ENCODE measurements around the gene STEAP3.
"Not testable (repeated sequence)": the region's sequence is repeated elsewhere in the genome, so short reads cannot be mapped to it uniquely, and the experiment has no call there.

The STEAP3 gene

DNA sequence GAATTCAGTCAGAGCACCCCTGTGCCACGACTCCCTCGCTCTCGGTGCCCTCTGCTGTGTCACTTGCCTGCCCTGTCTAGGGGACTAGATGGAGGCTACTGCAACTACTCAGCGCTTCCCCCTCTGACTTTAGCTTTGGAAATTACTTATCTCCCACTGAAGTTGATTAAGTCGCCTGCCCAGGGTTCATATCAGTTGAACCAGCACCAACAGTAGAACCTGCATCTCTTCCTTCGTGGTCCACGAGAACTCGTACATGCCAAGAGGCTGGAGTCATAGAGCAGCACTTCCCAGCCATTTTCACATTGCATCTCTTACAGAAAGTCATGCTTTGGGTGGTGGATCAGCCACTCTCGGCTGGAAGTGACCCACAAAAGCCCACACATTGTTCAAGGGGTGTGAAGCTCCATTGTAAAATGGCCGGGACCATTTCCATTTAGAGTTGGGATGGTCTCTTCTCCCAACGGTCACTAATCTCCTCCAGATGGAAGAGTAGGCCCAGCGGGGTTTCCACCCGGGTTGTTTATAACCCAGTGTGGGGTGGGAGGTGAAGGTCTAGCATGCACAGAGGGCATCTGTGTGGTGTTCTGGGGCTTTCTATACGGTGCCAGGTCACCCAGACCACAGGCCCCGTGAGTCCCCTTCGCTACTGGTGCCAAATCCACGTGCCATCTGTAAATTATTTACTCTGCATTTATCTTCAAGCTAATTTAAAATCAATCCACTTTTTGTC lies 38.0 kb downstream of the STEAP3 start:
- DNase-seq (ENCODE audit: low read depth in 2 of 2), result no peak

GRCh38 chr2:119263025-119263424 lies 39.4 kb downstream of the STEAP3 start:
- no peak for DNase-seq (ENCODE audit: low read depth in 2 of 2)

DNA sequence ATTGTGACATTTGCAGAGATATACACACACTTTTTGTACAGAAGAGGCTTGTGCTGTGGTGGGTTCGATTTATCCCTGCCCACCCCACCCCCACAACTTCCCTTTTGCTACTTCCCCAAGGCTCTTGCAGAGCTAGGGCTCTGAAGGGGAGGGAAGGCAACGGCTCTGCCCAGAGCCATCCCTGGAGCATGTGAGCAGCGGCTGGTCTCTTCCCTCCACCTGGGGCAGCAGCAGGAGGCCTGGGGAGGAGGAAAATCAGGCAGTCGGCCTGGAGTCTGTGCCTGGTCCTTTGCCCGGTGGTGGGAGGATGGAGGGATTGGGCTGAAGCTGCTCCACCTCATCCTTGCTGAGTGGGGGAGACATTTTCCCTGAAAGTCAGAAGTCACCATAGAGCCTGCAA lies 40.0 kb downstream of the STEAP3 start:
- no peak for DNase-seq (ENCODE audit: low read depth in 2 of 2)

GRCh38 chr2:119264781-119265692 lies 41.4 kb downstream of the STEAP3 start:
- DNase-seq (ENCODE audit: low read depth in 2 of 2), result peak; percentile 16 to 24

- DNase-seq (ENCODE audit: low read depth in 2 of 2), result no peak
Measured at GRCh38 chr2:119265693-119266066, 42.0 kb downstream of the STEAP3 start.

DNA sequence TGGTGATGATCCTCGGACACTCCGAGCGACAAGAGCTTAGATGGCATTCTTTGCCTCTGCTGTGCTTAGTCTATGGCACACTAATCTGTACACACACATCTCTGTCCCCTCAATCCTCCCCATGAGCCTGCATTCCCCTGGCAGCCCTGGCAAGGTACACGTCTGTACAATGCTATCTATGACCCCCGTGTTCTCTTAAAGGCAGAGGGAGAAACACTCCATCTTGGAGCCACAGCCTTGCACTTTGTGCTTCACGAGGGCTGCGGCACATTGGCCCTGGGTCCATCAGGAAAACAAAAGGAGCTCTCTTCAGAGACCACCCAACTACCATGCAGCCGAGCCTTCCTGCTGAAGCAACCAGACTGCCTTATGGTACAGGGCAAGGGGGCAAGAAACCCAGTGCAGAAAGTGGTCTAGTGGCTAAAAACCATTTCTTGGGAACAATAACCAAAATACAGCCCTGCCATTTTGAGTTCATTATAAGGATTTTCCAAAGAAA lies 42.5 kb downstream of the STEAP3 start:
- DNase-seq (ENCODE audit: low read depth in 2 of 2), result no peak

DNA sequence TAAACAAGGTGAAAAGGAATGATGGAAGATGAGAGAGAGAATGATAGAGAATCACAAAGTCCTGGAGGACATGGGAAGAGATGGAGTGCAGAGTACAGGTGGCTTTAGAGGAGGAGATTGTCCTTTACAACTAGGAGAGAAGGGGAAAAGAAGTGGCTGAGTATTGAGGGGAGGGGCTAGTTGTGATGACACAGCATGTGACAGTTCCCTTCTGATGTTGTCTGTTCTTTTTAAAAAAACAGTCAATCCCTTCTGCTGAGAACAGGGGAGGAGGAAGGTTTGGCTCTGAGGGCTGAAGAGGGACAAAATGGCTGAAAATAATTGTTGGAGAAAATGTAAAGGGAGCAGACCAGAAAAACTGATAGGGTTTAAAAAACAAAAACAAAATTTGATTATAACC lies 44.0 kb downstream of the STEAP3 start:
- no peak for DNase-seq (ENCODE audit: low read depth in 2 of 2)

DNA sequence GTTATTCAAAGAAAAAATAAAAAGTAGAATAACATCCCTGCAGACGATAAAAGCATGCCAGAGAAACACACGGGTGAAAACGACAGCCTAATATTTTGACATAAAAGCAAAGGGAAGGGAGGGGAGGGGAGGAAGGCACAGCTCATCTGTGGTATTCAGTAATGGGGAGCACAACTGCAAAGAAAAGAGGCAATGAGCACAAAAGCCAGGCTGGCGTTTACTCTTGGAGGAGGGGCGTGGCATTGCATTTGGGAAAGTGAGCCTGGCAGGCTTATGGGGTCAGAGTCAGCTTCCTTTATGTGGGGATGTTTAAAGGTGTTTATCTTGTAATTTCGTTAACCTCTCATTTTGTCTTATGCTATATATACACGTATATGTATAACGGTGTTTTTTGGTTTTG lies 53.2 kb downstream of the STEAP3 start:
- DNase-seq (ENCODE audit: low read depth in 2 of 2), result no peak

DNA sequence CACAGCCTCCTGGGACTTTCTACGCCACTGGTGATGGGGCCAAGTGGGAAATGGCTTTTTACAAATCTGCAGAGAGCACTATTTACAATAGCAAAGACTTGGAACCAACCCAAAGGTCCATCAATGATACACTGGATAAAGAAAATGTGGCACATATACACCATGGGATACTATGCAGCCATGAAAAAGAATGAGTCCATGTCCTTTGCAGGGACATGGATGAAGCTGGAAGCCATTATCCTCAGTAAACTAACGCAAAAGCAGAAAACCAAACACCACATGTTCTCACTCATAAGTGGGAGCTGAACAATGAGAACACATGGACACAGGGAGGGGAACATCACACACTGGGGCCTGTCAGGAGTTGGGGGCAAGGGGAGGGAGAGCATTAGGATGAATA lies 54.8 kb downstream of the STEAP3 start:
- DNase-seq (ENCODE audit: low read depth in 2 of 2), result not testable (repeated sequence)

- DNase-seq (ENCODE audit: low read depth in 2 of 2), result no peak
Measured at GRCh38 chr2:119278946-119279345, 55.3 kb downstream of the STEAP3 start.

DNA sequence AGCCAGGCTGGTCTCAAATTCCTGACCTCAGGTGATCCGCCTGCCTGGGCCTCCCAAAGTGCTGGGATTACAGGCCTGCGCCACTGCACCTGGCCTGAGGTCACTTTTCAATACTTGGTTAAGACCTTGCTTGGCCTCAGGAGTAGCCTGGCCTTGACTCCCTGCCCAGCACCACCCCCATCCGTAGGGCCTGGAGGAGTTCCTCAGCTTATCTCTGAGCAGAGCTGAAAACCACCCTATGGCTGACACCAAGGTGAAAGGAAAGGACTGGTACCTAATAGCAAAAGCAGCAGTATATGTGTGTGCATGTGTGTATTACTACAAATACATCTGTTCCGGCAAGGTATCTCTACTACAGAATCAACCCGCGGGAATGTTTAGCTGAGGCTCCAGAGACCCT lies 56.0 kb downstream of the STEAP3 start:
- no peak for DNase-seq (ENCODE audit: low read depth in 2 of 2)

DNA sequence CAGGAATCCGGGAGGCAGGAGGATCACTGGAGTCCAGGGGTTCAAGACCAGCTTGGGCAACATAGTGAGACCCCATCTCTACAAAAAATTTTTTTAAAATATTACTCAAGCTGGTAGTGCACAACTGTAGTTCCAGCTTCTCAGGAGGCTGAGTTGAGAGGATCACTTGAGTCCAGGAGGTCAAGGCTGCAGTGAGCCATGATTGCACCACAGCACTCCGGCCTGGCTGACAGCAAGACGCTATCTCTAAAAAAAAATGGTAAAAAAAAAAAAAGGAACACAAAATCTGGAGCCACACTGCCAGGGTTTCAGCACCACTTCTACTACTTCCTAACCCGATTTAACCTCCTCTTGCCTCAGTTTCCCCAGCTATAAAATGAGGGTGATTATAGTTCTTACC lies 57.0 kb downstream of the STEAP3 start:
- no peak for DNase-seq (ENCODE audit: low read depth in 2 of 2)

DNA sequence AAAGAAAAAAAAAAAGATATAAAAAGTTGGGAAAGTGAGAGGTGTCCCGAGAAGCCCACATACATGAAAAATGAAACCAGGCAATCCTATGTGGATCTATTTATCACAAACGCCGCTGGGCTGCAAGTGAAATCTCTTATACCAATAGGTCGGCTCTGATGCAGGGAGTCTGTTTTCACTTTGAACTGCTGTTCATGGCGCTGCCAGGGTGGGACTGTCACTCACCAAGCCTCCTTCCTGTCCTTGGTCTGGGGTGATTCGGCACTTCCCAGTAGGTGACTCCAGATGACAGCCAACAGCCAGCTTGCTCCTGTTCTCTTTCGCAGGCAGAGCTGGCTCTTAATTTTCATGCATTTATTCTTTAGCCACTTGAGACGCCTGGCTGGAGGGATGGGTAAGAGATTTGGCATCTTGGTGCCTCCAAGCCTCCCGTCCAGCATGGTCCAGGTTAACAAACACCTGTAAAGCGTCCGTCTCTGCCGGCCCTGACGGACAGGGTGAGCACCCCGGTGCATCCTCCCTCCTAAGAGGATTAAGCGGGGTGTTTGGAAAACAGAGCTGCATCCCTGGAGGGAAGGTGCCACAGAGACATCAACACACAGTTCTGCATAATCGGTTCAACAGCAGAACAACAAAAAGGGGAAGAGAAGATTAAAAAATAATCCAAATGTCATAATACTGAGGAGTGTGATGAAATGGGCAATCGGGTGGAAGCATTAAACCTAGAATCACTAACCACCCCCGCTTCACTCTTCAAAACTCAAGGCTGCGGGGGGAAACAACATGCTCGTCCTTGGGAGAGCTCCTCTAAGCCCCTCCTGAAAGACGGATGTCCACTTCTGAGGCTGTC lies 58.7 kb downstream of the STEAP3 start:
- no peak for DNase-seq (ENCODE audit: low read depth in 2 of 2)

DNA sequence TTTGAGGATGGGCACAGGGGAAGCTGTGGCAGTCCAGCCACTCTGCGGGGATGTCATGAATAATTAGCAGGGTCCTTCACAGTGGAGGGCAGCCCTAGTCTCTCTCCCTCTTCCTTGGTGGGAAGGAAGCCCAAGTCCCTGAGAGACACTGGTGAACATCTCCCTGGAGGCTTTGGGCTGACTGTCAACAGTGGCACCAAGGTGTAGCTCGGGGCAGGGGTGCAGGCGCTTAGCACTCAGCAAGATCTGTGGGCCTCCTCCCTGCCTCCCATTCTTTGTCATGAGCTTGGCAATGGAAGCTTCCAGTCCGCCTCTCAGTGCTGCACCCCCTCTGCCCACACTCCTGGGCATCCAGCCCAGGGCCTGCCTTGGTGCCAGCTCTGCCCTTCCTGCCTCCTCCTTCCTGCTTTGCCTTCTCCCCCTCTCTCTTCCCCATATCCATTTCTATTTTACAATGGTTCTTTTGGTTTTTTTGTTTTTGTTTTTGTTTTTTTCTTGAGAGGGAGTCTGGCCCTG lies 59.4 kb downstream of the STEAP3 start:
- DNase-seq (ENCODE audit: low read depth in 2 of 2), result no peak

GRCh38 chr2:119283873-119284331 lies 60.3 kb downstream of the STEAP3 start:
- no peak for DNase-seq (ENCODE audit: low read depth in 2 of 2)

GRCh38 chr2:119286661-119287060 lies 63.0 kb downstream of the STEAP3 start:
- DNase-seq (ENCODE audit: low read depth in 2 of 2), result no peak

GRCh38 chr2:119288576-119288975 lies 64.9 kb downstream of the STEAP3 start:
- DNase-seq (ENCODE audit: low read depth in 2 of 2), result no peak

DNA sequence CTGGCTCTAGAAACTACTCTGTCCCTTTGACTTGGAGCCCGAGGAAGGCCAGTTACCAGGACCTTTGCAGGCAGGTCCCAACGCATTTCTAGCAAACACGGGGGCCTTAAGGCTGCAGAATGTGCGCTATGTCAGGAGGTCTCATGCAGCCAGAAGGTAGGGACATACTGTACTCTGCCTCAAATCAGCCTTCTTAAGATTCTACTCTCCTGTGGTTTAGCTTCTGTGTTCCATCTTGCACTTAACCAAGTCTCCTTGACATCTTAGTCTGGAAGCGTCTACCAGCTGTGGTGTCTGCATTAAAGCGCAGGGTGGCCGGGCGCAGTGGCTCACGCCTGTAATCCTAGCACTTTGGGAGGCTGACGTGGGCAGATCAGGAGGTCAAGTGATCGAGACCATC lies 65.5 kb downstream of the STEAP3 start:
- no peak for DNase-seq (ENCODE audit: low read depth in 2 of 2)

DNA sequence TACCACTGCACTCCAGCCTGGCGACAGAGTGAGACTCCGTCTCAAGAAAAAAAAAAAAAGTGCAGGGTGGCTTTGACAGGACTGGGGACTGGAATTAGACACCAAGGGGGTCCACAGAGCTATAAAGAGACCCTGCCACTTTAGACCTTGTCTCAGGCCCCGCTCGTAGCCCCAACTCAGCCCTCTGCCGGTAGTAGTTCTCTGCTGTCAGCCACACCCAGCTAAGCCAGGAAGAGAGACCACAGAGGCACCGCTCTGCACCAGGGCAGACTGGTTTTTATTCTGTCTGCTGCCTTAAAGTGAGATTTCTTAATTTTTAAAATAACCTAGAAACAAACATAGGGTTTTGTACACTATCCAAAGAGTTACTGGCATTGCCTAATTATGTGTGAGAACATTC lies 66.0 kb downstream of the STEAP3 start:
- no peak for DNase-seq (ENCODE audit: low read depth in 2 of 2)

DNA sequence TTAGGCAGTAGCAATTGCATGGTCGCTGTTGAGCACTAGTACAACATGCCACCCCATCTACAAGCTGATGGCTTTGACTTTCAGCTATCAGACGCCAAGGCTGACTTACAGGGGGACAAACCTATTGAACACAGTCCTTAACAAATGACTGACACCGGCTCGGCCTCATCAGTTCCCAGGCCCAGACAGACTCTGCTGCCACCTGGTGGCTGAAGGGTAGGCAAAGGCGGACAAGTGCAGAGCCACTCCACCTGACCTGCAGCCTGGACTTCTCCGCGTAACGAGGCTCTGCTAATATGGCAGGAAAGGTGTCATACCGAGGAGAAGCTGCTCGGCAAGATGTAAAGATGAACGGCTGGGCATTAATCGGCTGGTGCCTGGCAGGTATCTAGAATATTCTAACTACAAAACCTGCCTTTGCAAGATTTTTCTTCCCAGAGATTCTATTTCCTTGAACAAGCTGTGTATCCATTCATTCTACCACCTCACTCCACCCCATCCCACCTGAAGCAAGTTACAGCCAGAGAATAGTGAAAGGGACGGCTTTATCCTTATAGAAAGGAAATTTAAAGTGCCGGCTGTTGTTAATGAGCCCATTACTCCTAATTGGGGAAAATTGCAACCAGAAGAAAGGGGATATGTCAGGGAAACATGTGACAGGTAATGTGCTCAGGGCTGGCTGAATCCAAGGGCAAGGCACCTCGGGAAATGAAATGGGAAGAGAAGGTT lies 67.4 kb downstream of the STEAP3 start:
- DNase-seq (ENCODE audit: low read depth in 2 of 2), result peak; percentile 56 to 74

DNA sequence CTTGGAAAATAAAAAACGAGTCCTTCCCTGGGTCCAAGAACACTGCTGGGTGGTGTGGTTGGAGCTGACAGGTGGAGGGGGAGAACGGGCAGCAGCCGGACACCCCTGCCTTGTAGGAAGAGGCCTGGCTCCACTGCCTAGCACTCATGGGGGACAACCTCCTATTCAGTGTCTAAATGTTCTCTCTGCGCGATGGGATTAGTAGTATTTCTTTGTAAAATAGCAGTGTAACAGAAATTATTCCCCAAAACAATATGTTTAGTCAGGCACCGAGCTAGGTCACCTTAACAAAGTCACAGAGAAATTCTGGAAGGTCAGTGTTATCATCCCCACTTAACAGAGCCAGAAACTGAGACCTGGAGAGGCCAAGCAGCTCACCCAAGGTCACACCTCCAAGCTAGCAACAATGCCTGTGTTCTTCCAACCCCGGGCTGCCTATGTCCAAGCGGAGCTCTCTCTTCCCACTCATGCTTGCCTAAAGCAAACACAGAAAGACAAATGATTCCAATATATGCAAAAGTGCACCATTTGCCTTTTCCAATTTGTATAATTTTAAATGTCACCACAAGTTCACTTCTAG lies 68.0 kb downstream of the STEAP3 start:
- no peak for DNase-seq (ENCODE audit: low read depth in 2 of 2)
